ENCODE measurements around the gene PRPF31. TPM values are rescaled to one million over a fixed set of nuclear protein-coding genes. Genes with fewer than 3 reads are reported as not detected.

The PRPF31 gene
- total RNA-seq, 1 donor from 2014 or later: 39.5 TPM

DNA sequence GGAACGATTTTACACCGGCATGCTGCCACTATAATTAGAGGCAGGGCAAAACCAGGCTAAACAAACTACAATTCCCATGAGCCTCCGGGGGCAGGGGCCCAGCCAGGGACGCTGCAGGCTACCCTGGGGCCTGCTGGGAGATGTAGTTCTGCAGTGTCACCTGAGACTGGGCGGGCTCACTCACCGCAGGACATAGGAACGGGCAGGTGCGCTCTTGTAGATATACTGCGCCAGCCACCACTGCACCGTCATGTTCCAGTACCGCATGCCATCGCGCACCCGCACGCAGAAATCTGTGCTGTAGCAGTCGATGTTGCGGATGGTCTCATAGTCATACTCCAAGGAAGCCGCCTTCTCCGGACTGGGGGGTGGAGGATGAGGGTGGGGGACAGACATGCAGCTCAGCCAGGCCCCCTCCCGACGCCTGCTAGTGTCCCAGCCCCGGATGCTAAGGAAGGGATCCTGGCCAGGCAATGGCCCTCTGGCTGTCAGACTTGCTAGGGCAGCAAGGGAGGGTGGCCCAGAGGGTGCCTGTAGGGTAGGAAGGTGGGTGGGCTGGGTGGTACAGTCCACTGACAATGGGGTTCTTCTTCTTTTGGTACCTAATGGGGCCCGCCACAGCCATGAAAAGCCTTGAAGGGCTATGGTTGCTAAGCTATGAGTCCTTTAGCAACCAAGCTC, 63.2 kb downstream of the PRPF31 start:
- TF ChIP-seq, protein P1, sequence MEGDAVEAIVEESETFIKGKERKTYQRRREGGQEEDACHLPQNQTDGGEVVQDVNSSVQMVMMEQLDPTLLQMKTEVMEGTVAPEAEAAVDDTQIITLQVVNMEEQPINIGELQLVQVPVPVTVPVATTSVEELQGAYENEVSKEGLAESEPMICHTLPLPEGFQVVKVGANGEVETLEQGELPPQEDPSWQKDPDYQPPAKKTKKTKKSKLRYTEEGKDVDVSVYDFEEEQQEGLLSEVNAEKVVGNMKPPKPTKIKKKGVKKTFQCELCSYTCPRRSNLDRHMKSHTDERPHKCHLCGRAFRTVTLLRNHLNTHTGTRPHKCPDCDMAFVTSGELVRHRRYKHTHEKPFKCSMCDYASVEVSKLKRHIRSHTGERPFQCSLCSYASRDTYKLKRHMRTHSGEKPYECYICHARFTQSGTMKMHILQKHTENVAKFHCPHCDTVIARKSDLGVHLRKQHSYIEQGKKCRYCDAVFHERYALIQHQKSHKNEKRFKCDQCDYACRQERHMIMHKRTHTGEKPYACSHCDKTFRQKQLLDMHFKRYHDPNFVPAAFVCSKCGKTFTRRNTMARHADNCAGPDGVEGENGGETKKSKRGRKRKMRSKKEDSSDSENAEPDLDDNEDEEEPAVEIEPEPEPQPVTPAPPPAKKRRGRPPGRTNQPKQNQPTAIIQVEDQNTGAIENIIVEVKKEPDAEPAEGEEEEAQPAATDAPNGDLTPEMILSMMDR (IDR thresholded peaks at IDR 0.05; ENCODE audit: borderline replicate concordance): no peak
- DNase-seq: no peak

DNA sequence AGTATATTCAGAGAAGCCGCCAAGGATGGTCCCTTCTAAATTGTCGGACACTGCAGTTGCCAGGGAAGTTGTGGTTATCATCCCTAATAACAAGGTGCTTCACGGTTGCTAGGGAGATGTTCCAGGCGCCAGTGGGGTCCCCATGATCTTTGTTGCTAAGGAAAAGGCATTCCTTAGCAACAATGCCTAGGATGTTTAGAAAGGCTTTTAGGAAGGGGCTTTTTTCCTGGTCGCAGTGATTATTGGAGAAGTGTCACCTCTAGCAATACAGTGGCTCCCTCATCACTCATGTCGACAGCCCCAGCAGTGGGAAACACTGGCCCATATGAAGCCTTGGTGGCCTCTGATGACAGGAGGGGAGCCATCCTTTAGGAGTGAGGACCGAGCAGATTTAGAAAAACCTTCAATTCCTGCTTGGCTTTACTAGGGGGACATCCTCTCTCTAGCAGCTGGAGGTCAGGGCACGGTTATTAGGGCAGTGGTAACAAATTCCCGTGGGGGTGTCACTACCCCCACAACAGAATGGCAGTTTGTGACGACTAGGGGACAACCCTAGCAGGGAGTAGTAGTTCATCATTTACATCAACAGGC, 63.8 kb downstream of the PRPF31 start:
- Histone ChIP-seq H3K9me3 (replicated peaks) (no peaks in the 10 kb centered on the region), H3K27ac (replicated peaks) (no peak overlapping the region), H3K36me3 (peaks cover 27% of the 10 kb centered on the region), H3K27me3 (ENCODE audit: low read depth) (no peaks in the 10 kb centered on the region), H3K4me1 (no peaks in the 10 kb centered on the region), H3K4me3 (no peak overlapping the region)
- no peak for DNase-seq
- TF ChIP-seq, protein P1 (IDR thresholded peaks at IDR 0.05; ENCODE audit: borderline replicate concordance): no peak
- intact Hi-C loops (cut with micrococcal nuclease): loop anchor here (10.0 kb wide), 1 partner anchor 55 kb away; no protein-coding TSS in a partner anchor

More for the DNA sequence above, 63.2 kb downstream of the PRPF31 start:
- Histone ChIP-seq H3K27ac (replicated peaks) (no peak overlapping the region), H3K4me1 (no peaks in the 10 kb centered on the region), H3K4me3 (no peak overlapping the region), H3K27me3 (ENCODE audit: low read depth) (peaks cover 5% of the 10 kb centered on the region), H3K9me3 (replicated peaks) (no peaks in the 10 kb centered on the region), H3K36me3 (peaks cover 27% of the 10 kb centered on the region)
- intact Hi-C loops (cut with micrococcal nuclease): loop anchor here (10.0 kb wide), 1 partner anchor 56 kb away; no protein-coding TSS in a partner anchor

DNA sequence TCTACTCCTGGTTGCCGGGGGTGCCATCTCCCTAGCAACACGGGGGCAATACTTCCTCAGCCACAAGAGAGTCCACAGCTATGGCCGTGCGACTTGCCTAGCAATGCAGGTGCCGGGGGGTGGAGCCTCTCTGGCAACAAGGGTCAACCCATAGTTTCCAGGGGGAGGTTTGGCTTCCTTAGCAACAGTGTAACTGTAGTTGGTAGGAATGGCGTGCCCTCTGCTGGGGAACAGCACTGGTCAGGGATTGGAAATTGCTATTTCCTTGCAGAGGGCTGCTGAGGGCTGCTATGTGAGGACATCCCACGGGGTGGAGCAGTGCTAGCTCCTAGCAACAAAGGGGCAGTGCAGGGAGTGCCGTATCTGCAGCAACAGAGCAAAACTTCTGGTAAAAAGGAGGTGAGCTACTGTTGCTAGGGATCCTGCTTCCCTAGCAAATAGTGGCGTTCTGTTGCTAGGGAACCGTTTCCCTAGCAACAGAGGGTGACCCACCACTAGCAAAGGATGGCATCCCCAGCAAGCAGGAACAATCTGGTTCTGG, 64.4 kb downstream of the PRPF31 start:
- no peaks in the 10 kb centered on the region for H3K27me3 ChIP-seq (ENCODE audit: low read depth)
- peaks cover 27% of the 10 kb centered on the region for H3K36me3 ChIP-seq
- H3K4me3 ChIP-seq: no peak overlapping the region
- DNase-seq: no peak
- intact Hi-C loops (cut with micrococcal nuclease): loop anchor here (10.0 kb wide), 1 partner anchor 55 kb away; no protein-coding TSS in a partner anchor
- no peaks in the 10 kb centered on the region for H3K4me1 ChIP-seq
- no peak overlapping the region for H3K27ac ChIP-seq (replicated peaks)
- H3K9me3 ChIP-seq (replicated peaks): no peaks in the 10 kb centered on the region
- TF ChIP-seq, protein P1 (IDR thresholded peaks at IDR 0.05; ENCODE audit: borderline replicate concordance): peak; percentile 14

DNA sequence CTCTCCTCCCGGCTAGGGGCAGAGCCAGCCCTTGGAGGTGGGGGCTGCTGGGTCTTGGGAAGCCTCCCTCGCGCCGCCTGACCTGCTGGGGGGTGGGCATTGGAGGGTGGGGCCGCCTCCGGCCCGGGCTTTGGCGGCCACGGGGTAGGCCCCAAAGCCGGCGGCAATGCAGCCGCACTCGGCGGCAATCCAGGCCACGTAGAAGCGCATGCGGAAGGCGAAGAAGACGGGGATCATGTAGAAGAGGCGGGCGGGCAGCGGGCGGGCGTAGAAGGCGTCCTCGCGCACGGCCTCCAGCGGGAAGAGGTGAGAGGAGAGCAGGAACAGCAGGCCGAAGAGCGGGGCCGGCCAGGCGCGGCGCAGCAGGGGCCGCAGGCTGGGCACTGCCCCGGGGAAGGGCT, 65.1 kb downstream of the PRPF31 start:
- Histone ChIP-seq H3K36me3 (peaks cover 27% of the 10 kb centered on the region), H3K27ac (replicated peaks) (no peak overlapping the region), H3K4me3 (no peak overlapping the region), H3K27me3 (ENCODE audit: low read depth) (no peaks in the 10 kb centered on the region), H3K9me3 (replicated peaks) (no peaks in the 10 kb centered on the region), H3K4me1 (no peaks in the 10 kb centered on the region)
- TF ChIP-seq, protein P1 (IDR thresholded peaks at IDR 0.05; ENCODE audit: borderline replicate concordance): no peak
- DNase-seq: no peak
- intact Hi-C loops (cut with micrococcal nuclease): no loop called here

Other genes with a start within 250 kb of the PRPF31 start
- 96.0 TPM for gene MYADM, start 247.9 kb upstream of the PRPF31 start, total RNA-seq
- gene PRKCG, start 233.6 kb upstream of the PRPF31 start, total RNA-seq: not detected
- gene CACNG7, start 206.5 kb upstream of the PRPF31 start, total RNA-seq: not detected
- gene CACNG8, start 152.8 kb upstream of the PRPF31 start, total RNA-seq: 0.16 TPM
- gene CACNG6, start 124.1 kb upstream of the PRPF31 start, total RNA-seq: not detected
- gene VSTM1, start 51.9 kb upstream of the PRPF31 start, total RNA-seq: not detected
- gene TARM1, start 34.4 kb upstream of the PRPF31 start, total RNA-seq: not detected
- 0.33 TPM for gene OSCAR, start 15.0 kb upstream of the PRPF31 start, total RNA-seq
- gene NDUFA3, start 12.9 kb upstream of the PRPF31 start, total RNA-seq: 503 TPM
- 14.5 TPM for gene TFPT, start 97 bp upstream of the PRPF31 start, total RNA-seq
- gene CNOT3, start 22.0 kb downstream of the PRPF31 start, total RNA-seq: 19.5 TPM
- gene LENG1, start 44.0 kb downstream of the PRPF31 start, total RNA-seq: 7.3 TPM
- gene TMC4, start 57.4 kb downstream of the PRPF31 start, total RNA-seq: 2.2 TPM
- 12.2 TPM for gene MBOAT7, start 73.8 kb downstream of the PRPF31 start, total RNA-seq
- 16.2 TPM for gene TSEN34, start 75.6 kb downstream of the PRPF31 start, total RNA-seq
- 648 TPM for gene RPS9, start 85.1 kb downstream of the PRPF31 start, total RNA-seq
- gene LILRB3, start 107.3 kb downstream of the PRPF31 start, total RNA-seq: 4.7 TPM
- 1.2 TPM for gene LILRA6, start 127.0 kb downstream of the PRPF31 start, total RNA-seq
- 5.7 TPM for gene LILRB5, start 141.5 kb downstream of the PRPF31 start, total RNA-seq
- gene LILRB2, start 165.4 kb downstream of the PRPF31 start, total RNA-seq: 1.7 TPM
- 0.66 TPM for gene LILRA5, start 197.4 kb downstream of the PRPF31 start, total RNA-seq
- not detected for gene LILRA4, start 223.4 kb downstream of the PRPF31 start, total RNA-seq
- gene LAIR1, start 249.2 kb downstream of the PRPF31 start, total RNA-seq: 5.1 TPM